GM12891 (cell line): Measurements from ENCODE around the gene OR4C16. TPM values are rescaled to one million over a fixed set of nuclear protein-coding genes. Genes with fewer than 3 reads are reported as not detected.

Experiments
- DNase-seq: peaks from one replicate; pipeline ENCODE4 v3.0.0; 2011; ENCODE audit warnings: low spot score; ENCODE audit not compliant: insufficient read length
- FAIRE-seq: peaks from 2 replicates; lab custom pipeline; 2011; peaks lifted over from hg19 to GRCh38; lab: Jason Lieb, UNC
- PAX5 ChIP-seq: IDR thresholded peaks from 2 replicates; pipeline ENCODE4 v1.6.1; 2011; ENCODE audit warnings: low read length, moderate library complexity, mild to moderate bottlenecking; ENCODE audit not compliant: insufficient read depth, severe bottlenecking
- POLR2A ChIP-seq: IDR thresholded peaks from 2 replicates; pipeline ENCODE4 v1.6.1; 2011; ENCODE audit warnings: low read depth, low read length, control low read depth
- POLR2AphosphoS5 ChIP-seq: IDR thresholded peaks from 2 replicates; pipeline ENCODE4 v1.6.1; 2011; ENCODE audit warnings: low read depth, low read length, control low read depth
- POU2F2 ChIP-seq: IDR thresholded peaks from 2 replicates; pipeline ENCODE4 v1.6.1; 2011; ENCODE audit warnings: low read depth, mild to moderate bottlenecking, control low read depth, low read length, moderate library complexity
- SPI1 ChIP-seq: IDR thresholded peaks from 2 replicates; pipeline ENCODE4 v1.6.1; 2011; ENCODE audit warnings: low read depth, low read length, control low read depth
- TAF1 ChIP-seq: IDR thresholded peaks from 2 replicates; pipeline ENCODE4 v1.6.1; 2011; ENCODE audit warnings: low read depth, low read length, control low read depth
- polyA plus RNA-seq: library from polyadenylated mRNA; unstranded; fragments of >200 nt; gene quantifications from one replicate; pipeline ENCODE4 v1.2.1, GENCODE V29; 2012; ENCODE audit warnings: low read depth, missing spikeins, inconsistent platforms; ENCODE audit not compliant: missing spikeins

The OR4C16 gene, protein sequence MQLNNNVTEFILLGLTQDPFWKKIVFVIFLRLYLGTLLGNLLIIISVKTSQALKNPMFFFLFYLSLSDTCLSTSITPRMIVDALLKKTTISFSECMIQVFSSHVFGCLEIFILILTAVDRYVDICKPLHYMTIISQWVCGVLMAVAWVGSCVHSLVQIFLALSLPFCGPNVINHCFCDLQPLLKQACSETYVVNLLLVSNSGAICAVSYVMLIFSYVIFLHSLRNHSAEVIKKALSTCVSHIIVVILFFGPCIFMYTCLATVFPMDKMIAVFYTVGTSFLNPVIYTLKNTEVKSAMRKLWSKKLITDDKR
- not detected for polyA plus RNA-seq

DNA sequence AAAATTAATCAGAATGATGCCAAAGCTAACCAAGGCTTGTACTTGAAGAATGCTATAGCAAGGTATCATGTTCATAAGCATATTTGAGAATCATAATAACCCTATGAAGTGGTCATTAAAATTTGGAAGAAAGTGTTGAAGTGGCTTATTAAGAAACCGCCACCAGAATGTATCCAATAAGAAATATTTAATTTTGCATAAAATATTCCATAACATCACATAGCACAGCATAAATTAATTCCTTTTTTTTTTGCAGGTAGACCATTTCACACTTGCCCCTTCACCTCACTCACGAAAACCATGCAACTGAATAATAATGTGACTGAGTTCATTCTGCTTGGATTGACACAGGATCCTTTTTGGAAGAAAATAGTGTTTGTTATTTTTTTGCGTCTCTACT lies at the start of gene OR4C16:
TSS of gene OR4C16 (plus strand) at position 301 of the 400 bp plus-strand sequence. CDS start at position 301, 0 bp downstream.
- no peak for DNase-seq
- FAIRE-seq = no peak
- TF ChIP-seq POU2F2 (no peak), TAF1 (no peak), POLR2AphosphoS5 (no peak), PAX5 (no peak), SPI1 (no peak), POLR2A (no peak)

DNA sequence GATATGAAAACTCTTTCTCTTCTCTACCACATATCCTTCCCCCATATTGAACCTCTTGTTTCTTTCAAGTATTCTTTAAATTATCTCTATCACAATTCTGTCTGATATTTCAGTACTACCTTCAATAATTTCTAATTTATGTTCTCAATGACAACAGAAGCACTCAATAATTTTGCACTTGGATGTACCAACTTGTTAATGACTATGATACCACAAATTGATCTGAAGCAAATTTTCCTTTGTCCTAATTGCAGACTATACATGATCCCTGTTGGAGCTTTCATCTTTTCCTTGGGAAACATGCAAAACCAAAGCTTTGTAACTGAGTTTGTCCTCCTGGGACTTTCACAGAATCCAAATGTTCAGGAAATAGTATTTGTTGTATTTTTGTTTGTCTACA lies 17.8 kb upstream of the OR4C16 start, which contains the start of gene OR4C15:
TSS of gene OR4C15 (plus strand) at position 301 of the 400 bp plus-strand sequence. CDS start at position 301, 0 bp downstream.
- DNase-seq (no peak), FAIRE-seq (no peak)
- TF ChIP-seq POLR2AphosphoS5 = no peak
- TF ChIP-seq PAX5 = no peak
- TF ChIP-seq POU2F2 = no peak

DNA sequence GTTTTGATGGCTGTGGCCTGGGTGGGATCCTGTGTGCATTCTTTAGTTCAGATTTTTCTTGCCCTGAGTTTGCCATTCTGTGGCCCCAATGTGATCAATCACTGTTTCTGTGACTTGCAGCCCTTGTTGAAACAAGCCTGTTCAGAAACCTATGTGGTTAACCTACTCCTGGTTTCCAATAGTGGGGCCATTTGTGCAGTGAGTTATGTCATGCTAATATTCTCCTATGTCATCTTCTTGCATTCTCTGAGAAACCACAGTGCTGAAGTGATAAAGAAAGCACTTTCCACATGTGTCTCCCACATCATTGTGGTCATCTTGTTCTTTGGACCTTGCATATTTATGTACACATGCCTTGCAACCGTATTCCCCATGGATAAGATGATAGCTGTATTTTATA lies 620 bp downstream of the OR4C16 start:
- no peak for DNase-seq
- no peak for TF ChIP-seq POU2F2
- FAIRE-seq = no peak

DNA sequence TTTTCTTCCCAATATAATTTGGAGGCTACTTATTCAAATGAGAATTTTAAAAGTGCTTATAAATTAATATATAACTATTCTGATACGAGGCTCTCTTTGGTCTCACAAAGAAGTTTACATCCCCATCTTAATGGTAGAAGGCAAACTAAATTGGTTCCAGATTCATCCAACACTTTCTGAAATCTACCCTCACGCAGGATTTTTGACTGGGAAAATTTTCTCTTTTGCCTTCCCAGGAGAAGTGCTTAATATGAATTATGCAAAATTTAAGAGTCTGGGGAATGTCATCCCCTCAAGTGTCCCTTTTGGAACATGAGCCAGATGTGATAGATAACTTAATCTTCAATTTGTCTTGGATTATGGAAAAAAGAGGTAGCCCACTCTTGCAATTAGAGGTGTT lies 35.6 kb downstream of the OR4C16 start, which contains the start of gene OR4C11:
TSS of gene OR4C11 (minus strand) at position 101 of the 400 bp plus-strand sequence. CDS start 3,272 bp downstream, outside the sequence.
- no peak for FAIRE-seq
- no peak for DNase-seq
- TF ChIP-seq POU2F2 = no peak
- TF ChIP-seq POLR2AphosphoS5 = no peak
- TF ChIP-seq SPI1 = no peak
- TF ChIP-seq TAF1 = no peak
- no peak for TF ChIP-seq PAX5
- no peak for TF ChIP-seq POLR2A
